Cortex of kidney (tissue), 1 donor: ENCODE measurements around the gene AMD1.

Experiments
- DNase-seq: peaks from one replicate; lab custom pipeline; 2025; lab: John Stamatoyannopoulos, UW

The AMD1 gene

DNA sequence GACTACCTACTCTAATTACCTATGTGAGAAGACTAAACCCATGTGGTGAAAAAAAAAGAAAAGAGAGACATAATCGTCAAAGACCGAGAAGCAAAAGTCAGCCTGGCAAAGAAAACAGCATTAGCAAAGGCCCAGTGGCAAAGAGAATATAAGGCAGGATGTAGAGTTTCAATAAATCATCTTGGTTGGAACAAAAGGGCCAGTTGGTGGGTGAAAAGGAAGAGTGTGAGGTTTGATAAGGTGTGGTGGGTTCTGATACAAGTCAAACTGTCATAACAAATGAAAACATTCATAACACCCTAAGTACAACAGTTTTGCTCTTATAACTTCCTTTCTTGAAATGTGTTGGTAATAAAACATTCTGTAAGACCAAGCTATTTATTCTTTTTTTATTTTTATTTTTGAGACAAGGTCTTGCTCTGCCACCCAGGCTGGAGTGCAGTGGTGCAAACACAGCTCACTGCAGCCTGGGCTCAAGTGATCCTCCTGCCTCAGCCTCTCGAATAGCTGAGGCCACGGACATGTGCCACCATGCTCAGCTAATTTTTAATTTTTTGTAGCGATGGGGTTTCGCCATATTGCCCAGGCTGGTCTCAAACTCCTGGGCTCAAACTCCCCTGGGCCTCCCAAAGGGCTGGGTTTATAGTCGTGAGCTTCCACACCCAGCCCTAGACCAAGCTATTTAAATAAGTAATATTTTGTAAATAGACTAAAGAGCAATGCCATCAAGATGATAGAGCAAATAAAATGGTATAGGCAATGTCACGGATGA, 65.0 kb downstream of the AMD1 start:
- no peak for DNase-seq

DNA sequence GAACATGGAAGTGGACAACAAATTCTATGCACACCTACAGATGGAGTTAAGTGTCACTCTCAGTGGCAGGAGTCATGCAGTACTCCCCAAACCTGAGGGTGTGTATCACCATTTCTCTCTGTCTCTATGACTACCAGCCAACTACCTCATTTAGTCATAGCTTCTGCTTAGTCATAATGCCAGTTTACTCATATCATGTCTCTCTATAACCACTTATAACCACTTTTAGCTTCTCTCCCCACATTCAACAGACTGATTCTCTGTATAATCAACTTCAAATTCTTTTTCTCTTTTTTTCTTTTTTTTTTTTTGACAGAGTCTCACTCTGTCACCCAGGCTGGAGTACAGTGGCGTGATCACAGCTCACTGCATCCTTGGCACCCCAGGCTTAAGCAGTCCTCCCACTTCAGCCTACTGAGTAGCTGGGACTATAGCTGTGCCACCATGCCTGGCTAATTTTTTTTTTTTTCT, 70.1 kb downstream of the AMD1 start:
- no peak for DNase-seq
